ENCODE results near the gene EYA2.

The EYA2 gene

DNA sequence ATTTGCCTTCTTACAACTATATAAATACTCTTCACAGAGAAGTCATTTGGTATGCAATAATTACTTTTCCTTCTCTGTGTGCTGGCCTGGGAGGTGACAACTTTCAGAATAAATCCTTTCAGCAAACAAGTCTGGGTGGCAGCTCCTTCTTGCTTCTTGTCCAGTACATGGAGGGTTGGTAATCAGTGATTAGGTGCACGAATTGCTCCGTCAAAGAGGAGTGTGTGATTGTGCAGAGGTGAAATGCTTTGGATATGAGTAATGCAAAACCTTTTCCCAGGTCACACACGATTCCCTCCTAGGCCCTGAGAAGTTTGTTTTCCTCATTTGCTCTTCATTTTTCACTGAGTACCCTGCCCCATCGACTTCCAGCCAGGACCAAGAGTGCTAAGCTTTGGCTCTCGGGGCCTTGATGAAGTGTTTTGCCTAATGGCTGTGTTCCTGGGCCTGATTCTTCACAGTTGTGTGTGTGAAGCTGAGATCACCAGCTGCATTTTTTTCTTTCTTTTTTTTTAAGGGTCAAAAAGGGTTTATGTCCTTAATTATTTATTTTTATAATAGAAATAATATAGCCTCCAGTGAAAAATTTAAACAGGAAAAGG is 245.4 kb downstream of the EYA2 start:
- no peak overlapping the region for H3K4me3 ChIP-seq (ENCODE audit: low read depth, low read length)
- TF ChIP-seq, protein P1, sequence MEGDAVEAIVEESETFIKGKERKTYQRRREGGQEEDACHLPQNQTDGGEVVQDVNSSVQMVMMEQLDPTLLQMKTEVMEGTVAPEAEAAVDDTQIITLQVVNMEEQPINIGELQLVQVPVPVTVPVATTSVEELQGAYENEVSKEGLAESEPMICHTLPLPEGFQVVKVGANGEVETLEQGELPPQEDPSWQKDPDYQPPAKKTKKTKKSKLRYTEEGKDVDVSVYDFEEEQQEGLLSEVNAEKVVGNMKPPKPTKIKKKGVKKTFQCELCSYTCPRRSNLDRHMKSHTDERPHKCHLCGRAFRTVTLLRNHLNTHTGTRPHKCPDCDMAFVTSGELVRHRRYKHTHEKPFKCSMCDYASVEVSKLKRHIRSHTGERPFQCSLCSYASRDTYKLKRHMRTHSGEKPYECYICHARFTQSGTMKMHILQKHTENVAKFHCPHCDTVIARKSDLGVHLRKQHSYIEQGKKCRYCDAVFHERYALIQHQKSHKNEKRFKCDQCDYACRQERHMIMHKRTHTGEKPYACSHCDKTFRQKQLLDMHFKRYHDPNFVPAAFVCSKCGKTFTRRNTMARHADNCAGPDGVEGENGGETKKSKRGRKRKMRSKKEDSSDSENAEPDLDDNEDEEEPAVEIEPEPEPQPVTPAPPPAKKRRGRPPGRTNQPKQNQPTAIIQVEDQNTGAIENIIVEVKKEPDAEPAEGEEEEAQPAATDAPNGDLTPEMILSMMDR (IDR thresholded peaks at IDR 0.05; ENCODE audit: insufficient read depth, low read depth, low read length, missing control alignments): no peak
- no peak for DNase-seq (ENCODE audit: low read depth)

DNA sequence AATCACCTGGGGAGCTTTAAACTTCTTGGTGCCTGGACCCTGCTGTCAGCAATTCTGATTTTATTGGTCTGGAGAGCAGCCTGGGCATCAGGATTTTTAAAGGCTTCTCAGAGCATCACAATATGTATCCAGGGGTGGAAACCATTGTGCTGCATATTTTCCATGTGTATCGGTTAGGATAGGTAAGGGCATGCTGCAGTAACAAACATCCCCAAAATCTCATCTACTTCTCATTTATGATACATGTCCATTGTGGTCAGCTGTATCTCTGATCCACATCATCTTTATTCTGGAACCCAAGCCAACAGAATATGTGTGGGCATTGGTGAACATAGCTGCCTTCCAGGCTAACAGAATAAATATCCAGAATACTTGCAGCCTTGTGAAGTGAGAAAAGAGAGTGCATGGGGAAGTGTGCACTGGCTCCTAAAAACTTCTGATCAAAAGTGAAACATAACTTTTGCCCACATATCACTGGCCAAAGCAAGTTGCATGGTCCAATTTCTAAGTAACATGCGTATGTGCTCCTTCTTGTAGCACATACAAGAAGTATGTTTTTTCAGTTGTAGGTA is 246.8 kb downstream of the EYA2 start:
- TF ChIP-seq, protein P1 (IDR thresholded peaks at IDR 0.05; ENCODE audit: insufficient read depth, low read depth, low read length, missing control alignments): no peak
- H3K4me3 ChIP-seq (ENCODE audit: low read depth, low read length): no peak overlapping the region

GRCh38 chr20:47141941-47142773 is 247.5 kb downstream of the EYA2 start:
- H3K4me3 ChIP-seq (ENCODE audit: low read depth, low read length): no peak overlapping the region
- TF ChIP-seq, protein P1 (IDR thresholded peaks at IDR 0.05; ENCODE audit: insufficient read depth, low read depth, low read length, missing control alignments): no peak
- DNase-seq (ENCODE audit: low read depth): no peak

More for the DNA sequence above, 246.8 kb downstream of the EYA2 start:
- no peak for DNase-seq (ENCODE audit: low read depth)

DNA sequence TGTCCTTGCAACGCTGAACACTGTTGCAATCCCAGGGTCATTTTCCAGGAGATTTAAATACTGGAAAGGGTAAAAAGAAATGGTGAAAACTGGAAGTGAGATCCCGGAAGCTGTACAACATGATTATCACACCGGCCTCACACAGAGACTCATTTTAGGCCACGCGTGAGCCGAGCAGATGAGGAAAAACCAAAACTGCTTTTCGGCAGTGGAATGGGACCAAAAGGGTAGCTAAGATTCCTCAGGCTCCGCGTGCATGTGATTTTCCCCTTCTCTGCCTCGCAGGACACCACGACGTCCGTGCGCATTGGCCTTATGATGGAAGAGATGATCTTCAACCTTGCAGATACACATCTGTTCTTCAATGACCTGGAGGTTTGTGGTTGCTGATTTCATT is 248.1 kb downstream of the EYA2 start:
- H3K4me3 ChIP-seq (ENCODE audit: low read depth, low read length): no peak overlapping the region
- TF ChIP-seq, protein P1 (IDR thresholded peaks at IDR 0.05; ENCODE audit: insufficient read depth, low read depth, low read length, missing control alignments): no peak
- DNase-seq (ENCODE audit: low read depth): no peak

GRCh38 chr20:47143657-47144056 is 249.0 kb downstream of the EYA2 start:
- DNase-seq (ENCODE audit: low read depth): no peak
- no peak overlapping the region for H3K4me3 ChIP-seq (ENCODE audit: low read depth, low read length)
- TF ChIP-seq, protein P1 (IDR thresholded peaks at IDR 0.05; ENCODE audit: insufficient read depth, low read depth, low read length, missing control alignments): no peak

- no peak for DNase-seq (ENCODE audit: low read depth)
- TF ChIP-seq, protein P1 (IDR thresholded peaks at IDR 0.05; ENCODE audit: insufficient read depth, low read depth, low read length, missing control alignments): no peak
- no peak overlapping the region for H3K4me3 ChIP-seq (ENCODE audit: low read depth, low read length)
These were observed 249.8 kb downstream of the EYA2 start for GRCh38 chr20:47144463-47144862.
